Fibroblast of the aortic adventitia (primary cell): Measurements from ENCODE around the gene BDKRB1. TPM values are rescaled to one million over a fixed set of nuclear protein-coding genes. Genes with fewer than 3 reads are reported as not detected.

Experiments
- DNase-seq: peaks from one replicate; pipeline ENCODE4 v3.0.0-alpha.2; 2010; ENCODE audit warnings: low read depth
- H3K4me3 ChIP-seq: 2 replicates; pipeline ENCODE4 v1.5.1; 2011; ENCODE audit warnings: low read depth, mild to moderate bottlenecking, control low read depth, low read length, moderate library complexity
- CTCF ChIP-seq: IDR thresholded peaks from 2 replicates; pipeline ENCODE4 v1.5.1; 2011; ENCODE audit warnings: mild to moderate bottlenecking, low read length, control low read depth, inconsistent platforms; ENCODE audit not compliant: insufficient read depth
- total RNA-seq: library from RNA; depleted of rRNA; stranded (reverse); fragments of >200 nt; gene quantifications from 2 replicates; pipeline ENCODE4 v1.2.3, GENCODE V29; 2012; ENCODE audit warnings: low replicate concordance

Gene BDKRB1
- total RNA-seq = 6.9 TPM in 1 of 2 replicates, not detected in the other

GRCh38 chr14:96255501-96256366 lies at the start of gene BDKRB1:
BDKRB1 (plus strand) TSS chr14:96256210; CDS start chr14:96263683, 7,473 bp downstream.
- TF ChIP-seq CTCF = no peak
- peak; percentile 98 for DNase-seq
- peak within 1 kb of the TSS; percentile 61 for H3K4me3 ChIP-seq

- peak; percentile 30 for DNase-seq
- no peak for TF ChIP-seq CTCF
- peak overlapping the region; percentile 65 for H3K4me3 ChIP-seq
These were observed 49.5 kb upstream of the BDKRB1 start for GRCh38 chr14:96206461-96206860.

- no peak for TF ChIP-seq CTCF
- DNase-seq = no peak
- H3K4me3 ChIP-seq = no peak overlapping the region
These were observed 48.3 kb upstream of the BDKRB1 start for GRCh38 chr14:96207686-96208085.

GRCh38 chr14:96208739-96209138 lies 47.3 kb upstream of the BDKRB1 start:
- H3K4me3 ChIP-seq = no peak overlapping the region
- no peak for TF ChIP-seq CTCF

GRCh38 chr14:96212140-96212539 lies 43.9 kb upstream of the BDKRB1 start:
- DNase-seq = no peak
- TF ChIP-seq CTCF = no peak
- H3K4me3 ChIP-seq = no peak overlapping the region

More at GRCh38 chr14:96208739-96209138, 47.3 kb upstream of the BDKRB1 start:
- no peak for DNase-seq

GRCh38 chr14:96212896-96213295 lies 43.1 kb upstream of the BDKRB1 start:
- H3K4me3 ChIP-seq = no peak overlapping the region
- TF ChIP-seq CTCF = no peak
- no peak for DNase-seq
